GM20000 (cell line): ENCODE data around the gene CRADD.
A peak's percentile ranks its signal among the peaks of the same experiment; 100 is the strongest.

Experiments
- DNase-seq: peaks from one replicate; pipeline ENCODE4 v3.0.0; 2012; ENCODE audit warnings: low spot score
- CTCF ChIP-seq: IDR thresholded peaks from 2 replicates; pipeline ENCODE4 v1.5.1; 2012; ENCODE audit warnings: mild to moderate bottlenecking, control low read depth; ENCODE audit errors: extremely low read depth, missing control alignments

The CRADD gene

GRCh38 chr12:93661021-93661420 lies 16.2 kb upstream of the CRADD start:
- TF ChIP-seq CTCF, result no peak
- no peak for DNase-seq

GRCh38 chr12:93663006-93663728 lies 14.0 kb upstream of the CRADD start:
- no peak for DNase-seq
- no peak for TF ChIP-seq CTCF

DNA sequence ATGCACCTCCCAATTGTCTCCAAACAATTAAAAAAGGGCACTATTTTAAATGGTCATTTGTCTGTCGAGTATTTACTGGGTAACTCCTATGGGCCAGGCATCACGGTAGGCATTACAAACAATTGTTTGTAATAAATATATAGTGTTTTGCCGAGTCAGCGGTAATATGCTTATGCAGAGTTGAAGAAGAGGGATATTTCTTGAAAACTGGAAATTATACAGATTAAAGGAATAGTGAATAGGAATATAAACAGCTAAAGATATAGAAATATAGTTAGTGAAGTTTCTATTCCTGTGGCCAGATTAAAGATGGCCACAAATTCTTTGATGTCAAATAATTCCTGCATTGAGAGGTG lies 13.5 kb upstream of the CRADD start:
- DNase-seq, result no peak
- no peak for TF ChIP-seq CTCF

GRCh38 chr12:93664573-93665138 lies 12.5 kb upstream of the CRADD start:
- DNase-seq, result no peak
- no peak for TF ChIP-seq CTCF

DNA sequence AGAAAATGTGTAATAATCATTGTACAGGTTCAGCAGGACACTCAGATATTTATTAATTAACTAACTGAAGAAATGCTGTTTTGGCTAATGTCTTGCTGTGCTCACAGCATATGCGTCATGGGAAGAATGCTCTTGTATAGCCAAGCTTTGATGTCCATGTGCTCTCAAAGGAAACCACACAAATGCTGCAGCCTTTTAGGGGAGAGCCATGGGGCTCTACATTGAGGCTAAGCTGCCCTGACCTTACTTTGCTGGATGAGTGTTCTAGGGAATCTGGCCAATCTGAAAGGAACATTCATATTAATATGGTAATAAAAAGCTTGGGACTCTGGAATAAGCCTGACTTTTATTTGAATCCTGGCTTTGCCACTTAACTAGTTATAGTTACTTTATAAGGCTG lies 9.5 kb upstream of the CRADD start:
- no peak for TF ChIP-seq CTCF
- no peak for DNase-seq

DNA sequence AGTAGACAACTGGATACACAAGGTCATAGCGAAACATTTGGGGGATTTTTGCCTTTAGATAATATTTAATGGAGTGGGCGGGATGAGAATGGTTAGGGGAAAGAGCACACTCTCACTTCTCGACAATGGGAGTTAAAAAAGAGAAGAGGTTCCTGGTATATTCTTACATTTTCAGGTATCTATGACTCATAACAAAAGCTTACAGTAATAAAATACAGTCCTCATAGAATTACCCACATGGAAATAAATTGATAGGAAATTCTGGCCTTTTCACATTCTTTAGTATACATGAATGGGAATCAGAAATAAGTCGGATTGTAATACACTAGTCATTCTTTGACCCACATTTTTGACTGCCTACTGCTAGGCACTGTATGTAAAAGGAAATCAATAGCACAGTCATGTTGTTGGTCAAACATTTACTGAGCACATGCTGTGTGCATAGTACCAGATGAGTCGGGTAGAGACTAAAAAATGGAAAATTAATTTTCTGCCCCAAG lies 8.2 kb upstream of the CRADD start:
- no peak for TF ChIP-seq CTCF
- peak; percentile 42 for DNase-seq

GRCh38 chr12:93669452-93669851 lies 7.7 kb upstream of the CRADD start:
- no peak for DNase-seq
- no peak for TF ChIP-seq CTCF
